HG03342 (cell line): ENCODE measurements around the gene SPACA4.

ENCODE experiments used
- ATAC-seq: cut with Tn5 transposase; IDR thresholded peaks from one replicate; pipeline ENCODE4 v1.9.1; 2021; ENCODE audit warnings: mild to moderate bottlenecking, moderate library complexity; ENCODE audit not compliant: unreplicated experiment

Gene SPACA4

DNA sequence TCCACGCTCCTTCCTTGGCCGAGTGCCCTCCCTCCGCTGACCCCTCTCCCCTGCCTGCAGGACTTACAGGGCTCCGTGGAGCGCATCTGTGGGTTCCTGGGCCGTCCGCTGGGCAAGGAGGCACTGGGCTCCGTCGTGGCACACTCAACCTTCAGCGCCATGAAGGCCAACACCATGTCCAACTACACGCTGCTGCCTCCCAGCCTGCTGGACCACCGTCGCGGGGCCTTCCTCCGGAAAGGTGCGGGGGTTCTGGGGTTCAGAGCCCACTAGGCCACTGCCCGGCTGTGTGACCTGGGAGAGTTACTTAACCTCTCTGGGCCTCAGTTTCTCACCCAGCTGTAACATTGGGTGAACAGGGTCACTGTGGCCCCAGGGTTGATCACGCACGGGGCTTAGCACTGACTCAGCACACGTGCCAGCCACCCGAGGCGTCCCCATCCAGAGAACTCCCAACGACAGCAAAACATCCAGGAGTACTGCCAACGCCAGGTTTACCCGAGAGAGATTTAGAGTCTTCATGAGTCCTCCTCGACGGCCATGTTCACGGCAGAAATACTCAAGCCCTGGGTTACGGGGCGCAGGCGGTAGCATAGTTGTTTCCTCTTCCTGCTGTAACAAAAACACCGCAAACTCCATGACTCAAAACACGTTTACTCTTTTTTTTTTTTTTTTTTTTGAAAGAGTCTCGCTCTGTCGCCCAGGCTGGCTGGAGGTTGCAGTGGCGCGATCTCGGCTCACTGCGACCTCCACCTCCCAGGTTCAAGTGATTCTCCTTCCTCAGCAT lies 9.7 kb upstream of the SPACA4 start:
- no peak for ATAC-seq

DNA sequence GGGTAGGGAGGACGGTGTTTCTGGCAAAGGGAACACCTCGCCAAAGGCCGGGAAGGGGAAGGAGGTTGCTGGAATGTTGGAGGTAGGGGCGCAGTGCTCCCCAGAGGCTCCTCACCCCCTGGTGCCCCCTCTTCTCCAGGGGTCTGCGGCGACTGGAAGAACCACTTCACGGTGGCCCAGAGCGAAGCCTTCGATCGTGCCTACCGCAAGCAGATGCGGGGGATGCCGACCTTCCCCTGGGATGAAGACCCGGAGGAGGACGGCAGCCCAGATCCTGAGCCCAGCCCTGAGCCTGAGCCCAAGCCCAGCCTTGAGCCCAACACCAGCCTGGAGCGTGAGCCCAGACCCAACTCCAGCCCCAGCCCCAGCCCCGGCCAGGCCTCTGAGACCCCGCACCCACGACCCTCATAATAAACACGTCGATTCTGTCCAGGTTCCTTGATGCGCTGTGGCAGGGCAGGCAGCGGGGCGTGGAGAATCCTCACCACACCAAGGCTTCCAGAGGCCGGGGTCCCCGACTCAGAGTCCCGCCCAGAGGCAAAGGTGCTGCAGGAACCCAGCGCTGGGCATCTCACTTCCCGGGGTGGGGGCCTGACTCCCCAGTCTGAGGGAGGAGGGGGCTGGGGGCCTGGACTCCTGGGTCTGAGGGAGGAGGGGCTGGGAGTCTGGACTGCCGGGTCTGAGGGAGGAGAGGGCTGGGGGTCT lies 7.4 kb upstream of the SPACA4 start:
- ATAC-seq = no peak

DNA sequence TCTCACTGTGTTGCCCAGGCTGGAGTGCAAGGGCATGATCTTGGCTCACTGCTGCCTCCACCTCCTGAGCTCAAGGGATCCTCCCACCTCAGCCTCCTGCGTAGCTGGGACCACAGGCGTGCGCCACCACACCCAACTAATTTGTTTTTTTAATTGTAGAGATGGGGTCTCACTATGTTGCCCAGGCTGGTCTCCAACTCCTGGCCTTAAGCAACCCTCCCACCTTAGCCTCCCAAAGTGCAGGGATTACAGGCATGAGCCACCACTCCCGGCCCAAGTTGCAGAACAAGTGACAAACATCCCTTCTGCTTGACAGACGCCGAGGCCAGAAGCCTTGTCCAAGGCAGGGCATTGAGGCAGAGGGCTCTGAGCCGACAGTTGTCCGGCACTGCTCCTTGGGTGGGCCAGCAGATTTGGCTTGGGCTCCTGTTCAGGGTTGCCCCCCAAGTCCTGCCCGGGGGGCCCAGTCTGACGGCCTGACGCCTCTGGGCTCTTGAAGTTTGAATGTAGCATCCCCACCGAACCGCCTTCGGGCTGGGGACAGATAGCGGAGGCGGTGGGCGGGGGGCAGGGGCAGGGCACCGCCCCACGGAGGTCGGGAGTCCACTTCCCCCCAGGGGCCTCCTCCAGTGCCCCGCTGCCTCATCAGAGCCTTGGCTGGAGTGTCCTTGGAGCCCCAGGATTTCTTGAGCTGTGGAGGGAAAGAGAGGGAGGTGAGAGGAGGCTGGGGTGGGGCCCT lies 5.7 kb upstream of the SPACA4 start:
- ATAC-seq = no peak

DNA sequence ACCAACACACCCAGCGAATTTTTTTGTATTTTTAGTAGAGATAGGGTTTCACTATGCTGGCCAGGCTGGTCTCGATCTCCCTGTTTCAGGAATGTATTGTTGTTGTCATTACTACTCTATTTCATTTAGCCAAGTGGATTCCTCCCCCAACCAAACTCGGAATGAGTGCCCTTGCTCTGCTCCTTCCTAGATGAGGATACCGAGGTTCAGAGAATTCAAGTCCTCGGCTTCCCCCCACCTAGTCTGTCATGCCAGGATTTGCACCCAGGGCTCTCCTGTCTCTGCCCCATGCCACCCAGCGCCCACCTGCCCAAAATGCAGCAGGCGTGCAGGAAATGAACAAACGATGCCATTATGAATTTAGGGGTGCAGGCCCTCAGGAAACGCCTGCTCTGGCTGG lies 3.5 kb upstream of the SPACA4 start:
- ATAC-seq = no peak

DNA sequence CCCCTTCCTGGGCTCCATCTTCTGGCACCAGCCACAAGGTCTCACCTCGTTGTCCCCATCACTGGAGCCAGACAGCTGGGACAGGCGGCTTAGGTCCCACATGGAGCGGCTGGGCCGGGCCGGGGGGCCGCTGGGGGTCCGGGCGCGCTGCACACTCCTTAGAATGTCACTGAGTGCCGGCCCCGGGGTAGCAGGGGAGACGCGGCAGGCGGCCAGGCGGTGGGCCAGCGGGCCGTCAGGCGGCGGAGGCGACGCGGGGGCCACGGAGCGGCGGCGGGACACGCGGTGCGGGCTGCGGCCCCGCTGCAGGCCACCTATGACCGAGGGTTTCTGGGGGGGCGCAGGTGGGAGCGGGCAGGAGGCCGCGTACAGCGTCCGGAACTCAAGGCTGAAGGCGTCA lies 3.1 kb upstream of the SPACA4 start:
- ATAC-seq = no peak

DNA sequence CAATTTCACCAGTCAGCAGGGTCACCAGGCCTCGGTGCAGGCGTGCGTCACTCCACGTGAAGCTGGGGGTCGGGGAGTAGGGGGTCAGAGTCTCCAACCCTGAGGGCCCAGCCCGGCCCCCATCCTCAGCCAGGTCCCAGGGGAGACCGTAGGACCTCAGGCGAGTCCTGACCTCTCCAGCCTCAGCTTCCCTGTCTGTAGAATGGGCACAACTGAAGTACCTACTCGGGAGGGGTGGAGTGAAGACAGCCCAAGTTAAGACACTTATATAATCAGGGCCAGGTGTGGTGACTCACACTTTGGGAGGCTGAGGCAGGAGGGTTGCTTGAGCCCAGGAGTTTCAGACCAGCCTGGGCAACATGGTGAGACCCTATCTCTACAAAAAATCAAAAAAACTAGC lies 2.7 kb upstream of the SPACA4 start:
- no peak for ATAC-seq

DNA sequence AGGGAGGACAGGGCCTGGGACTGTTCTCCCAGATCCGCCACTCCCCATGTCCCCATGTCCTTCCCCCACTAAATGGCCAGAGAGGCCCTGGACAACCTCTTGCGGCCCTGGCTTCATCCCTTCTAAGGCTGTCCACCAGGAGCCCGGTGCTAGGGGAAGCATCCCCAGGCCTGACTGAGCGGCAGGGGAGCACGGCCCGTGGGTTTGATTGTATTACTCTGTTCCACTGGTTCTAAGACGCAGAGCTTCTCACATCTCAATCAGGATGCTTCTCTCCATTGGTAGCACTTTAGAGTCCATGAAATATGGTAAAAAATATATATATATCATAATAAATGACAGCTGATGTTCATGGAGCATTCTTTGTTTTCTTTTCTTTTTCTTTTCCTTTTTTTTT lies 815 bp downstream of the SPACA4 start:
- ATAC-seq = no peak

DNA sequence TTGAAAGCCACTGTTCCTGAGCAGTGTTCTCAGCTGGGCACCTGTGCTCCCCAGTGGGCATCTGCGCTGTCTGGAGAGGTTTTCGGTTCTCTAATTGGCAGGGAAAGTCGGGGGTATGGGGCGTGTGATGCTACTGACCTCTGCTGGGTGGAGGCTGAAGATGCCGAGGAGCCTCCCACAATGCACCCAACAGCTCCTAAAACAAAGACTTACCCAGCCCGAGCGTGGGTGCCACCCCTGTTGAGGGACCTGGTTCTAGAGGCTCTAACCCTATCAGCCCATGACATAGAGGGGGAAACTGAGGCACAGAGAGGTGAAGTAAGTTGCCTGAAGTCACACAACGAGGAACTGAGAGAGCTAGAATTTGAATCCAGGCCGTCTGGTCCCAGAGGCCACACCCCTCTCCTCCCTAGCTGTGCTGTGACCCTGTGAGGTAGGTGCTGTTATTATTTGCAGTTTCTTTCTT lies 2.3 kb downstream of the SPACA4 start:
- no peak for ATAC-seq

DNA sequence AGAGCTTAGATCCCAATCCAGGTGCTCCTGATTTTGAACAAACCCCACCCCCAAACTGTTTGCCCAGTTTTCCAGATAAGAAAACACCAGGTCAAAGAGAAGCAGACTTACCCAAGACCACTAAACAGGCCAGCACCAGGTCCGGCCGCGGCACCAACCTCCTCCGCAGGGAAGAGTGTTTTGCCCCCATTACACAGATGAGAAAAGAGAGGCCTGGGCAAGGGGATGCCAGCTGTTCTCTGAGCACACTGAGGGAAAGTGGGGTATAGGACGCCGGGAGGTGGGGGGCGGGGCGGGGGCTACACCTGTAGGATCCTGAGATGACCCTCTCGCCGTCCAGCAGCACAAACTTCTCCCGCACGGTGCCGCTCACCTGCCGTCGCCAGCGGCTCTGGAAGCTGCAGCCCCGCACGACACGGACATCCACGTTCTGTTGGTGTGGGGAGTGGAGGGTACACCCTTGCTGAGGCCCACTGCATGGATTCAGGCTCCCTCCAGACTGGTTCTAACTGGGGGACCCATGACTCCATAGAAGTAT lies 3.1 kb downstream of the SPACA4 start:
- no peak for ATAC-seq

DNA sequence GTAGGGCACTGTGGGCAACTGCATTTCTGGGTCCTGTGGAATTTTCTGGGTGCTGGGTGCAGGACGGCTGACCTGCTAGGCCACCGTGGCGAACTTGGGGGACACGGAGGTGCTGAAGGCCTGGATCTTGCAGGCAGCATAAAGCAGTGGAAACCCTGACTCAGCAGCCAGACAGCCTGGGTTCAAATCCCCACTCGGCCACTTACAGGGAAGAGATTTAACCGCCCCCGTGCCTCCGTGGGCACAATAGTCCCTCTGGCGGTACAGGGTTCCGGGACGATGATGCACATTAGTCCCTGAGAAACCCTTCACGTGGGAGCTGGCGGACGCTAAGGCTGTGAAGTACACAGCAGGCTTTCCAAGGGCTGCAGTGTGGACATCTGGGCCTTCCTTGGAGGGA lies 5.3 kb downstream of the SPACA4 start:
- no peak for ATAC-seq

DNA sequence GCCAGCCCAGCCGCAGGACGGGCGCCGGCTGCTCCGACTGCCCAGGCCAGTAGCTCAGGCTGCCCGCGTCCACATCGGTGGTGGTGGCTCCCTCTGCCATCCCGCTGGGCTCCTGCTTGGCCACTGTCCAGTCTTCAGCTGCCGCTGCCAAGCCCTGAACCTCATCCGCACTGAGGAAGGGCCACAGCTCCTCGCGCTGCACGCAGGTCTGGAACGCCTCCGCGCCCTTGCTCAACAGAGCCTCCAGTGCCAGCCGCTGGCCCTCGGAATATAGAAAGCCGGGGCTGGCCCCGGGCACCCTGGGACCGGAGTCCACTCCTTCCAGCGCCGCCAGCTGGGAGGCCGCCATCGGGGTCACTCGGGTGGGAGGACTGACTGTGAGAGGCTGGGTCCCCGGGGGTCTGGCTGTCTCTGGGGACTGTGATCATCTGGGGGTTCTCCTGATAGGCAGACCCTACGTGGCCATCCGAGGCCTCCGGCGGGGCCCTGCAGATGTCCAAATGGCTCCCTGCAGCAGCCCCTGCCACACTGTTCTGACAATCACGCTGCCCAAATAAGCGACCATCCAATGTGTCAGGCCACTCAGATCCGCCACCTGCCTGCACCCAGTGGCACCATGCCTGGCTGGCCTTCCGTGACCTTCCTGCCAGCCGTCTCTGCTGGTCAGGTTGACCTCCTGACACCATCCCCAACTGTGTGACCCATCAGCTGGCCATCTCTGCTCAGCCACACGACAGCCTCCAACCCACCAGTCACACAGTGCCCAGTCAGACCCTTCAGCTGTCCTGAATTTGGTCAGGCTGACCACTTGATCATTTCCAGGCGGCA lies 6.7 kb downstream of the SPACA4 start:
- no peak for ATAC-seq

DNA sequence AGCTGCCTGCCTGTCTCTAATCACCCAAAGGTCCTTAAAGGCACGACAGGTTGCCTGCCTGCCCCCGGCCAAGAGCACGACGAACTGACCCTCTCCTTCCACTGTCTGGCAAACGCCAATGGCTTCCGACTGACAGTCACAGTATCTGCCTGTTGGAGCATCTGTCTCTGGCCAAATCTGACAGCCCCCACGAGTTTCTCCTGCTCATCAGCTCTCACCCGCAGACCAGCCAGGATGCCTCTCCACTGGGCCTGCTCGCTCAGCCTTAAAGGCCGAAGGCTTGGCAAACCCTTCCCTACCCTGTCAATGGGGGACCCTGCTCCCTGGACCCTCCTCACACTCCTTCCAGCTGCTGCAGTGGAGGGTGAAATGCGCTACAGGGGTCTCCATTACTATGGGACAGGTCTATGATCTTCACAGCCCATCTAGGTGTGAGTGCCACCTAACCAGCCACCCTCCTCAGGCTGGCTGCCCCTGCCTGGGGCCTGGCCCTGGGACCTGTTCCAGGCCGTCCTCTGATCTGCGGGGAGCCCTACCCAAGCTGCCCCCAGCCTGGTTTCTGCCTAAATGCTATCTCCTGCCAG lies 7.4 kb downstream of the SPACA4 start:
- ATAC-seq = no peak

DNA sequence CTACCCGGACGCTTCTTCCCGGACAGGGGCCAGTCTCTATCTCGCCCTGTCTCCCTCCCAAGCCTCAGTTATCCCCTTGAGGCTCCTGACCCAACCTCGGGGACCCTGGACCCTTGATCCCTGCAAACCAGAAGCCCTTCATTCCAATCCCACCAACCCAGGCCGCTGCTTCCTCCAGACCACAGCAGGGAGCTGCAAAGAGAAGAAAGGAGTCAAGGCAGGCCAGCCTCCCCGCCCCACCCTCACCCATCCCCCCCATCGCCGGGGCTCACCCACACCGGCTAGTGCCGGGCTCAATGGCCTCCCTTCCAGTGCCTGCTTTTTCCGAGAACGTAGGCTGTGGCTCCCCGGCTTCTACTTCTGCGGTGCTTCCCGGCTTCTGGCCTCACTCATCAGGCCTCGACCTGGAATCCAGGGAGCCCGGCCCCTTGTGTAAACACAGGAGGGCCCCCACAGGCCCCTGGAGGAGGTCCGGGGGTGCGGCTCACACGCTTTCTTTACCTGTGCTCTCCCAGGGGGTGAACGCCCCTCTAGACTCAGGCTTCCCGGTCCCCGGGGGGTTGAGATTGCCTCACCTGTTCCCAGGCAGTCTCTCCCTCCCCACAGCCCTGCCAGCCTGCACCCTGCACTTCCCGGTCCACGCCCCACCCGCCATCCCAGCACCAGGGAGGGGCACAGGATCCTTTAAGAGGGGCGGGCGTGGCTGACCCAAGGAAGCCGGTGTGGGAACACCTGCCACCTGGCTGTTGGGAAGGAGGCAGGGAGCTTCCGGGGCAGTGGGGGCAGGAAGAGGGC lies 8.1 kb downstream of the SPACA4 start, which contains the start of gene FAM83E:
Gene FAM83E, minus strand, starts transcription at position 641 of the 795 bp plus-strand sequence. CDS start 1,704 bp downstream, outside the sequence.
- ATAC-seq = no peak

DNA sequence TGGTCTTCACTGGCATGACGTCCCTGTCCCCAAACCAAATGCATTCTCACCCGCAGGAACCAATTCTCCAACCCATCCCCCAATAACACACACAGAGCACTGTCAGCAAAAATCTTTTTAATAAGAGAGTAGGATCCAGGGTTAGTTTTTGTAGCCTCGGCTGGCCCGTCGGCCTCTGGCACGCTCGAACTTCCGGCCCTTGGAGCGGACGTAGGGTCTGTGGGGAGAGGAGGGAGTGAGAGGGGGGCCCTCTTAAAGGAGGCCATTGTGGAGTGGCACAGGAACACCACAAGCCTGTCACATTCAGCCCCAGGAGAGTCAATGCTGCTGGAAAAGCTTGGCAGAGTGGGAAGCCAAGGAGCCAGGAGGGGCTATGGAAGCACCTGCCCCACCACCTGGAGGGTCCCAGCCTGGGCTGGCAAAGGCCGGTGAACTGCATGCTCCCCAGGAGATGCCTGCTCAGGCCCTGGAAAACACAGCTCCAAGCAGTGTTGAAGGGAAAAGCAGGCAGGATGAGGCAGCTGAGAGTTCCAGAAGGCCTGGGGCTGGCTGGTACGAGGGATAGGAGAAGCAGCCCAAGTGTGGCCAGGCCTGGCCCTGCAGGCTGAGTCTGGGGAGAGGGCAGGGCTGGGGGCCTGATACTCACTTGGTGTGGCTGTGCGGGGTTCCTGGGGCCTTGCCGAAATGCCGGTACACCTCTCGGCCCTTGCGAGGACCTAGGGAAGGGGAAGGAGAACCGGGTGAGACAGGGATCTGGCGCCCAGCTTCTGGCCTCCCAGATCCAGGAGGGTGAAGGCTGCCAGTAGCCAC lies 8.9 kb downstream of the SPACA4 start:
- no peak for ATAC-seq

DNA sequence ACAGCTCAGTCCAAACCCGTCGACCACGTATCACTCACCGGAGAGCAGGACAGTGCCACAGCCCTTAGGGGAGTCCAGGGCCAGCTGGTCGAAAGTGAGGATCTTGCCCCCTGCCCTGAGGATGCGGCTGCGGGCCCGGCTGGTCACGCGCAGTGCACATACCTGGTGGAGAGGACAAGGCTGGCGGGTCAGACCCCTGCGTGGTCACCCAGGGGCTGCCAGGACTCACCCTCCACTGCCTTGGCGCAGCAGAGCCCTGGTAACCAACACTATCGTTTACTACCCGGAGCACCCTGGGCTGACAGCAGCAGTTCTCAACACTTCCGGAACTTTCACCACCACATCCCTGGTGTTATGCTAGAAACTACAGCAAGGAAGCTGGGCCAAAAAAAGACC lies 9.5 kb downstream of the SPACA4 start:
- no peak for ATAC-seq

DNA sequence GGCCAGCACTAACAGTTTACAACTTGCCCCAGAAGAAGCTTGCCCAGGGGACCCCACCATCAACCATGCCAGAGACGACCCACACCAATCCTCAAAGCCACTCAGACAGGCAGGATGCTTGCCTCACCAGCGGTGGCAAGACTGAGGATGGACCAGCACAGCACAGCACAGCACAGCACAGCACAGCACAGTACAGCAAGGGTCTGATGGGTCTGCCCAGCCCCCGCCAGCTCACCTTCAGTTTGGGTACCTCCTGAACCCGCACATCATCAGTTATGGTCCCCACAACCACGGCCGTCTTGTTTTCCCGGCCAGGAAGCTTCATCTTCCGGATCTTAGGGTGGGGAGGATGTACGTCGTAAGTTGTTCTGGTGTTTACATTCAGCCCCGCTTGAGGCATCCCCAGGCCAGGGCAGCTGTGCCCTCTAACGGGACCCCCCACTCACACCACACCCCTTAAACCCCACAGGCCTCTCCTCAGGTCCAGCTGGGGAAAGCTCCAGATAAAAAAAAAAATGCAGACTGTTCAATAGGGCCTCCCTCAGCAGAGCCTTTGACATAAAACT lies 10.0 kb downstream of the SPACA4 start:
- ATAC-seq = no peak

DNA sequence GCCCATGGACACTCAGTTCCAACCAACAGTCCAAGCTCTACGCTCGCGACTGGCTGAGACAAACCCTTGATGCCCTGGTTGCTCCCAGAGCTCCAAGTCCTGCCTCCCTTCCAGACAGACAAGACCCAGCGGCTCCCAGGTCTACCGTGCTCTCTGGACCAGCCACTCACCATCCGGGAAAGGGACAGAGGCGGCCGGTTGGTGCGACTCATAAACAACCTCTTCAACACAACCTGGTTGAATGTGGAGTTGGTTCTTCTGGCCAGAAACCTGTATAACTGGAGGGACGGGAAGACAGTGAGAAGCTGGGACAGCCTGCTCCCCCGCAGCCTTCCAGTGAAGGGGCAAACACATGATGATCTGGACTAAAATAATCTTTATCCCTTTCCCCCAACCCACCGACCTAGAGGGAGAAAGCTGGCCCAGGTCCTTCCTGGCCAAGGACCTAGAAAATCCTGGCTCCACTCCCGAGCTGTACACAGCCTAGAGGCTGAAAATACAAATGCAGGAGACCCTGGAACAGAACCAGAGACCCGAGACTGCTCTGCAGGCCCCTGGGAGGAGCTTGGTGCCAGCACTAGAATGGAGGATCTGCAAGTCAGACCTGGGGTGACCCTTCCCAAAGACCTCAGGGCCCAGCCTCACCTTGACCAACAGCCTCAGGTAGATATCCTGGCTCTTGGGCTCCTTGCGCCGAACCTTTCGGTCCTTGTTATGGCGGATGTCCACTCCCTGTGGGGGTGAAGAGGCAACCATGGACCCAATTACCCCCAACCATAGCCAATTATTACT lies 10.8 kb downstream of the SPACA4 start:
- no peak for ATAC-seq
